RWPE1 (cell line): Measurements from ENCODE around the gene TAC4.
A peak's percentile ranks its signal among the peaks of the same experiment; 100 is the strongest.

Experiments
- CTCF ChIA-PET: fragments of 350-600 bp; sonication (Branson Sonifier 250); formaldehyde crosslinking; extraction: SDS; loops from one replicate; lab custom pipeline; 2021; lab: Yijun Ruan, JAX
- POLR2A ChIA-PET: fragments of 400-600 bp; formaldehyde crosslinking; extraction: SDS; loops from one replicate; lab custom pipeline; 2020; ENCODE audit warnings: antibody characterized with exemption; ENCODE audit not compliant: low non-redundant PET; lab: Yijun Ruan, JAX
- DNase-seq: peaks from one replicate; pipeline ENCODE4 v3.0.0; 2012; ENCODE audit warnings: low spot score
- H3K27ac ChIP-seq: fragments of 450-650 bp; 2 replicates; pipeline ENCODE4 v1.5.1; 2017
- CTCF ChIP-seq: fragments of 450-650 bp; conservative IDR thresholded peaks from 2 replicates; pipeline ENCODE4 v1.5.1; 2017; ENCODE audit warnings: low read depth, mild to moderate bottlenecking

Gene TAC4

GRCh38 chr17:49871211-49871610, 23.3 kb upstream of the TAC4 start:
- ChIA-PET CTCF (no interaction called here), POLR2A (no interaction called here)
- DNase-seq, result no peak
- TF ChIP-seq CTCF, result no peak
- H3K27ac ChIP-seq, result peak overlapping the region; percentile 49

GRCh38 chr17:49870298-49870697, 22.4 kb upstream of the TAC4 start:
- H3K27ac ChIP-seq, result no peak overlapping the region
- DNase-seq, result no peak
- POLR2A ChIA-PET, result interaction anchor here (0.6 kb wide), 1 partner anchor 87 kb away, joined by 3 read pairs; no protein-coding TSS in a partner anchor
- CTCF ChIA-PET, result interaction anchor here (0.8 kb wide), 1 partner anchor 10 kb away, joined by 3 read pairs; no protein-coding TSS in a partner anchor
- TF ChIP-seq CTCF, result no peak

- no peak for DNase-seq
- no peak overlapping the region for H3K27ac ChIP-seq
- no peak for TF ChIP-seq CTCF
- ChIA-PET CTCF (interaction anchor here (0.7 kb wide), 1 partner anchor 129 kb away, joined by 4 read pairs; no protein-coding TSS in a partner anchor), POLR2A (no interaction called here)
These were observed 21.1 kb upstream of the TAC4 start for GRCh38 chr17:49869038-49869374.

GRCh38 chr17:49866882-49867413, 19.1 kb upstream of the TAC4 start:
- TF ChIP-seq CTCF, result no peak
- no peak for DNase-seq
- no peak overlapping the region for H3K27ac ChIP-seq
- POLR2A ChIA-PET, result no interaction called here
- CTCF ChIA-PET, result no interaction called here

GRCh38 chr17:49866019-49866380, 18.1 kb upstream of the TAC4 start:
- no peak overlapping the region for H3K27ac ChIP-seq
- POLR2A ChIA-PET, result no interaction called here

GRCh38 chr17:49862781-49863331, 15.0 kb upstream of the TAC4 start:
- no peak for DNase-seq
- H3K27ac ChIP-seq, result no peak overlapping the region
- ChIA-PET CTCF (interaction anchor here (5.4 kb wide), 1 partner anchor 133 kb away, joined by 77 read pairs; the partner anchor contains the start of gene DLX3), POLR2A (no interaction called here)
- no peak for TF ChIP-seq CTCF

More at GRCh38 chr17:49866019-49866380, 18.1 kb upstream of the TAC4 start:
- CTCF ChIA-PET, result interaction anchor here (1.1 to 1.5 kb wide), 3 partner anchors 131 to 298 kb away, joined by 3 to 7 read pairs (median 6); no protein-coding TSS in a partner anchor
- DNase-seq, result no peak
- no peak for TF ChIP-seq CTCF
